Left renal cortex interstitium (tissue), 4 donors: ENCODE results near the gene GPR183. TPM values are rescaled to one million over a fixed set of nuclear protein-coding genes. Genes with fewer than 3 reads are reported as not detected.

Experiments
- DNase-seq, 4 donors: peaks; one replicate each; pipeline ENCODE4 v3.0.0-alpha.2; 2013; ENCODE audit warnings: low read depth in 4 of 4, low spot score in 2 of 4, missing footprints in 1 of 4
- polyA plus RNA-seq, 4 donors: library from polyadenylated mRNA; unstranded; fragments of 120-200 nt; gene quantifications; one replicate each; pipeline ENCODE4 v1.2.1, GENCODE V29; 2013; ENCODE audit not compliant: insufficient read length in 4 of 4

Gene GPR183
- polyA plus RNA-seq, 4 donors: 2.1 to 5.0 (median 2.3) TPM

DNA sequence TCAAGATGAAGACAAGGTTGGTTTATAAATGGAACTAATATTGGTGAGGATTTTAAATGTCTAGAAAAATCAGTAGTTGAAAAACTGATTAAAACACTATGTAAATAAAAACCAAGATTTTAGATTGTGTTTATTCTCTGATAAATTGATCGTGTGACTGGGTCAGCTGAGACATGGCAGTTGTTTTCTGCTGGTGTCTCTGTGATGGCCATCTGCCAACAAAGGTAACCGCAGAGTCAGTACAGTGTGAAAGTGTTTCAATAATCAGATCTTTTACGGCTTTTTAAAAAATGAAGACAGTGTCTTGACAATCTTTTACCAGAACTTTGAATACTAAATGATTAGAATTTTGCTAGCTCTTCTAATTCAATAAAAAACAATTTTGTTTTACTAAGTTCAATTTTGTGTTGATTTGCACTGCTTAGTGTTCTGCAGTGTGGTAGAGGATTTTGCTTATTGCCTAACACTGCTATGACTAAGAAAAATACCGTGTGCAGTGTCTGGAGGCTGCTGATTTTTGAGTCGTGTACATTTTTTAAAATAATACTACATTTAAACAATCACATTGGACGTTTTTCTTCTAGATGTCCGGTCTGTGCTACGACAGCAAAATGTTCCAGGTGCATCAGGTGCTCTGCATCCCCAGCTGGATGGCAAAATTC, 32.7 kb upstream of the GPR183 start:
- DNase-seq: no peak

- no peak for DNase-seq
These were observed 32.1 kb upstream of the GPR183 start for GRCh38 chr13:99339230-99339721.

DNA sequence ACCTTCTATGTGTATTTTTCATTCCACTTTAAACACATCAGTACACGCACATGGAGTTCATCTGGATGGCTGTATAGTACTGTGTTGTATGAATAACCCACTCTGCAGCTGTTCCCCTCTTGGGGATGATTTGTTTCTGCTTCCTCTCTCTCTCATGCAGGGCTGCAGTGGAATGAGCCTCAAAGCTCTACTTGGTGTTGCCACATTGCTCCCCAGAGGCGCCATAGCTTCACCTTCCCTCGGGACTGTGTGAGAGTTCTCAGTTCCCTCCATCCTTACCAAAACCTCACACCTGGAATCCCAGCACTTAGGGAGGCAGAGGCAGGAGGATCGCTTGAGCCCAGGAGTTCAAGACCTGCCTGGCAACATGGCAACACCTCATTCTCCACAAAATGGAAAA, 28.4 kb upstream of the GPR183 start:
- no peak for DNase-seq

DNA sequence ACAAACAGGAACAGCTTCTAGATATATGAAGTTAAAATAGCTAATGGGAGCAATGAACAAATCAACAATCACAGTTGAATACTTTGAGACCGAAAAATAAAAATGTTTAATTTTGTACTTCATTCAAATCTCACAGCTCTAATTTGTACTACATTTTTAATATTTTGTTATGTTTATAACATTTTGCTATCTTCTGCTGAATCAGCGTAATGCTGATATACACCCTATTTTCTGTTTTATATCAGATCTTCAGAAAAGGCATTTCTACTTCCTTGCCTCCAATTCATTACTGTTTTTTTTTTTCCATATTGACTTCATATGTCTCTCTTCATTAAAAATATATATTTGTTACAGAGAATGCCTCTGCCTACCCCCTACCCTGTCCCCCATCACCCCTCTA, 27.9 kb upstream of the GPR183 start:
- DNase-seq: no peak

GRCh38 chr13:99334221-99334620, 27.0 kb upstream of the GPR183 start:
- no peak for DNase-seq

GRCh38 chr13:99332456-99332855, 25.3 kb upstream of the GPR183 start:
- no peak for DNase-seq

DNA sequence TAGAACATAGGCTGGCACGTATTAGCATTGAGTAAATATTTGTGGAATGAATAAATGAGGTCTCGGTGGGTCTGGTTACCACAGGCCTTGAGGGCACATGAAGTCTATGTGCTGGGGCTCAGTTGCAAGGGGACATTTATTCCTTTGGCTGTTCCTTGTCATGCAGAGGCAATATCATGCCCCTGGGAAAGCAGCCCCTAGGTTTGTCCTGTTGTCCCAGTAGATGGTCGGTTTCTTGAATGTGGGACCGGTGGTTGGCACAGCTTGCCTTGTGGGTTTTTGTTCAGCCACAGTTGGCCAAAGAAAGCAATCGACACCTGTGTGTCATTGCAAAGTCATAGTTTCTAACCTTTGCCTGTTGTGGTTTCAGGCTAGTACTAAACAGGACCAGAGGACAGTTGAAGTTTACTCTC, 24.7 kb upstream of the GPR183 start:
- DNase-seq: no peak

DNA sequence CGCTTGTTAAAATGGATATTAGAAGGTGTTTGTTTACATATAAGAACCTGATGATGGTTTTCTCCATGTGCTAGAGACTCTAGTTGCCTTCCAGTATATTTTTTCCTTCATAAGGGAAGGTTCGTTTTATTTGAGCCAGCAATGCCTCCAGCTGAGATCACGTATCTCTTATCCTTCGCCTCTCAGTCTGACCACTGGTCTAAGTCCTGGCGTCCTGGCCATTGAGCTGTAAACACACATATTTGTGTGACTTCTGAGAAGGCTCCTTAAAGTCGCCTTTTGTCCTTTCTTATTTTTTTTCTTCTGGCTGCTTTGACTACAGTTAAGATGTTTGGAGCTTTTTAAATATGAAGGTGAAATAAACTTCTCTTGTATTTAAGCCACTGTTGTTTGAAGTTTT, 23.7 kb upstream of the GPR183 start:
- no peak for DNase-seq

DNA sequence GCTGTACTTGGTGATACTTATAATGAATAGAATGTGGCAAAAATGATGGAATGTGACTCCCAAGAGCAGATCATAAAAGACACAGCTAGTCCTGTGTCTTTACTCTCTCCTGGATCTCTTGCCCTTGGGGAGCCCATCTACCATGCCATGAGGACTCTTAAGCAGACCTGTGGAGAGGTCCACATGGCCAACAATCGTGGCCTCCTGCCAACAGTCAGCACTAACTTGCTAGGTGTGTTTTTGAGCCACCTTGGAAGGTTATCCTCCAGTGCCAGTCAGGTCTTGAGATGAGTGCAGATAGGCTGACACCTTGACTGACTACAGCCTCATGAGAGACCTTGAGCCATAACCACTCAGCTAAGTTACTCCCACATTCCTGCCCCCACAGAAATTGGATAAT, 22.3 kb upstream of the GPR183 start:
- no peak for DNase-seq

- no peak for DNase-seq
These were observed 20.6 kb upstream of the GPR183 start for GRCh38 chr13:99327761-99328160.

GRCh38 chr13:99327126-99327525, 19.9 kb upstream of the GPR183 start:
- no peak for DNase-seq

DNA sequence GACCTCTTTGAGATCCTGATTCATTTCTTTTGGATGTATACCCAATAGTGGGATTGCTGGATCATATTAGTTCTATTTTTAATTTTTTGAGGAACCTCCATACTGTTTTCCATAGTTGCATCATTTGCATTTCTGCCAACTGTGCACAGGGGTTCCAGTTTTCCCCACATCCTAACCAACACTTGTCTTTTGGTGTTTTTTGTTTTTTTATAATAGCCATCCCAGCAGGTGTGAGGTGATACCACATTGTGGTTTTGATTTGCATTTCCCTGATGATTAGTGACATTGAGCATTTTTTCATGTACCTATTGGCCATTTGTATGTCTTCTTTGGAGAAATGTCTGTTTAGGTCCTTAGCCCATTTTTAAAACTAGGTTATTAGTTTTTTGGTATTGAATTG, 18.8 kb upstream of the GPR183 start:
- DNase-seq: no peak

DNA sequence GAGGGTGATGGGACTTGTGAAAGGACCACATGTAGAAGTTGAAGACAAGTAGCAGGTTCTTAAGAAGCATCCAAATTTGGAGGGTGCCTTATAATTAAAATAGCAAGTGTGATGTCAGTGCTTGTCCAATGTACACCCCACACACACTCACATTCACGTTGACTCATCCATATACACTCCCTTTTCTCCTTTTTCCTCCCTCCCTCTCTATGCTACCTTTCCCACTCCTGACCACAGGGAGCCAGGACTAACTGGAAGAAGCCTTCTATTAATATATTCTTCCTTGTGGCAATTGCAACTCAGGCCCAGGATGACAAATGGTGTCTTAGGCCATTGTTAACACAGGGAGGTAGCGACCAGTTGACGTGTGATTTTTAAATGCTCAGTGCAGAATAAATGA, 16.3 kb upstream of the GPR183 start:
- DNase-seq: no peak

DNA sequence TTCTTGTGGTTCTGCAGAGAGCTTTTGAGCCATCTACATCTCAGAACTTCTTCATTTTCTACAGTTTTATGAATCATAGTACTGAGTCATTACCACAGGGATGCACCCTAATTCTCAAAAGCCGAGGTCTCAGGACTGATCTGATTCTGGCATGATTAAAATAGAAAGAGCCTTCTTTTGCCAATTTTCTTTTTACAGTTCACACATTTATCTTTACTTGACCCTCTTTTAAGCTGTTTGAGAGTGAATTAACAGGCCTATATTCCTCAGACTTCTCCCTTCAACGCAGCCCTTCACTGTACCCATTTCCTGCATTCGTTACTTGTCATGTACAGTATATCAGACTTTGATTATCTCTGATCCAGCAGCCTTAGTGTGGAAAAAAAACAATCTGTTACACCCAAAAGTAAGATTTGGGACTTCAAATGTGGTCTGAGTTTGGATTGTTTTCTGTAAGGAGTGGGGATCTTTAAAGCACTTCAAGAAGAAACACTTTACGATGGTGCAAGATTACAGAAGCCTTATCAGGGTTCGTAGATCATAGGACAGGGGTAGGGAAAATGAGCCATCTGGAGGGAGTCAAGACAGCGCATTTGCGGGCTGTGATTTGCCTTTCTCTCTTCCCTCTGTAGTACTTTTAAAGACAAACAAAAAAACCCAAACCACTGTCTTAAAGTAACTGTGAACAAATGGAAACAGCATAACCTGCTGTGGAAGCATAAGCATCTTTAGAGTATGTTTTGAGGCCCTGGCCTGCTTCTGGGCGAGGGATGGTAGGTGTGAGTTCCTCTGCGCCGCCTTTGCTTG, 15.3 kb upstream of the GPR183 start:
- DNase-seq: no peak

GRCh38 chr13:99321709-99322108, 14.5 kb upstream of the GPR183 start:
- DNase-seq: no peak

DNA sequence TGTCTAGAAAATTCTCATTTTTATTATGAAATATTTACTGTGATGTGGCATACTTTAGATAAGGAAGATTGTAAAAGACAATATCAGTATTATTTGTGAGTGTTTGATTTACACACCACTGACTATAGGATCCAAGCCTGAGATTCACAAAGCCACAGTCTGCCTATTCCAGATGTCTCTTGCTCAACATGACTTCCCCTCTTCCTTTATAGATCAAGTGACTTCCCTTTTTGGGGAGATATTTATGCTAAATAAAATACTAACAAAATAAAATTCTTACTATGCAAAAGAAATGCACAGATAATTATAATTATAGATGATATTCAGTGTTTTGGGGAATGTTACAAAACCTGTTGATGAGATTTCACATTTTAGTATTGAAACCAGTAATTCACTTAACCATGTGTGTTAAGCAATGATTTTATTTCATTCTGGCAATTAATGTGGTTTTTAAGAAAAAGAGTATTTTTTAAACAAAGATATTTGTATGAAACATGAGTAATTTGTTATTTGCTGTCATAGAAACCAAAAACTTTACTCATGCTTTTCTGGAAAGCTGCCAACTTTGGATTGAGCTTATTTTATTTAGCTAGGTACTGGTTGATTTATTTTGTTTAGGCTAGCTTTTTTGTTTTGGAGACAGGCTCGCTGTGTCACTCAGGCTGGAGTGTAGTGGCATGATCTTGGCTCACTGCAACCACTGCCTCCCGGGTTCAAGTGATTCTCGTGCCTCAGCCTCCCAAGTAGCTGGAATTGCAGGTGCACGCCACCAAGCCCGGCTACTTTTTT, 13.7 kb upstream of the GPR183 start:
- no peak for DNase-seq

- no peak for DNase-seq
These were observed 9.6 kb upstream of the GPR183 start for GRCh38 chr13:99316657-99317256.

GRCh38 chr13:99316224-99316623, 9.0 kb upstream of the GPR183 start:
- no peak for DNase-seq

DNA sequence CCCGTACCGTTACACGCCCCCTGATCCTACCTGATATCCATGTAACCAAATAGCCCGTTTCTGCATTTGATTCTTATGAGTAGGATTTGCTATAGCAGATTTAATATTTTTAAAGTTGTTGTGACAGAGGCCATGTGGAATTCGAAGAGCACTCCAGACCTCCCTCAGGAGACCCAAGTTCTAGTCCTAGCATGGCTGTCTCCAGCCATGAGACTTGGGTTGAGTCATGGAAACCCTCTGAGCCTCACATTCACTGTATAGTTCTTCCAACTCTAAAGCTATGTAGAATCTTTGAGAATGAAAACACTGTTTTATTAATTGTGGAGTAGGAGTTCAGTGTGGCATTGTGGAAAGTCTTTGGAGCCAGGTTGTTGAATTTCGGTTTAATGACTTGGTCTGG, 8.0 kb upstream of the GPR183 start:
- no peak for DNase-seq

DNA sequence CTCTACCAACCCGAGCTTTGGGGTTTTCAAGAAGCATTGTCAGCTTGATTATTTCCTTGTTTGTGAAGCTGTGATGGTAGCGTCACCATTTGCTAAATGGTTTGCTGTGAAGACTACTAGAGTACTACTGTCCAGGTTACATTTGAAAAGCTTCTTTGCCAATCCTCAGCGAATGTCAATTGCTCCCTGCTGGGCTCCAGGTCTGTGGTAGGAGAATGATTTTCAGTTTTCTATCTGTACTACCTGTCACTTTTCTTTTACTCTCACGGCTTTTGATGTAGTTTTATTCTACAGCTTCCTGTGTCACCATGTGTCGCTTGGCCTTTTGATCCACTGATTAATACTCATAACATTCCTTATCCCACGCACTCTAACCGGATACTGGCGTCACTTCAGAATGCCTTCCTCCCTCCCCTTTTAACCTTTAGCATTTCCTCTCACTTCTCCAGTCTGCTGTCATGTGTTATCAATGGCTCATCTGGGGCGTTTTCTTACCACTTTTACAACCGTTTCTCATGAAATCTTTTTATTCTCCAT, 7.5 kb upstream of the GPR183 start:
- no peak for DNase-seq

- no peak for DNase-seq
These were observed 6.7 kb upstream of the GPR183 start for GRCh38 chr13:99313941-99314340.
